Right atrium auricular region (tissue), 2 donors: ENCODE data around the gene THRB. TPM values are rescaled to one million over a fixed set of nuclear protein-coding genes. Genes with fewer than 3 reads are reported as not detected.
"Not testable (repeated sequence)": the region's sequence is repeated elsewhere in the genome, so short reads cannot be mapped to it uniquely, and the experiment has no call there.

ENCODE experiments used
- DNase-seq: peaks from one replicate; pipeline ENCODE4 v3.0.0-alpha.2; 2019; ENCODE audit warnings: low spot score
- H3K27ac ChIP-seq, 2 donors: fragments of 200-600 bp; sonication (generic); 1 replicate in 1 of 2; 2 replicates in 1 of 2; pipeline ENCODE4 v1.5.1; 2016 to 2019
- H3K27me3 ChIP-seq, 2 donors: fragments of 200-600 bp; sonication (generic); one replicate each; pipeline versions ENCODE4 v1.5.1 to v1.6.0; 2017 to 2019
- H3K36me3 ChIP-seq: fragments of 200-600 bp; sonication (generic); one replicate; pipeline ENCODE4 v1.5.1; 2016
- H3K4me1 ChIP-seq, 2 donors: fragments of 200-600 bp; sonication (generic); one replicate each; pipeline versions ENCODE4 v1.5.1 to v1.6.0; 2017 to 2019
- H3K4me3 ChIP-seq, 2 donors: fragments of 200-600 bp; sonication (generic); 1 replicate in 1 of 2; 2 replicates in 1 of 2; pipeline ENCODE4 v1.5.1; 2017 to 2019; ENCODE audit warnings: mild to moderate bottlenecking in 1 of 2, moderate library complexity in 1 of 2
- H3K9me3 ChIP-seq, 2 donors: fragments of 200-600 bp; sonication (generic); one replicate each; pipeline ENCODE4 v1.5.1; 2019
- total RNA-seq, 2 donors: library from RNA; depleted of rRNA; stranded (reverse); fragments of >200 nt; gene quantifications; one replicate each; pipeline ENCODE4 v1.1.0, GENCODE V29; 2016
- TF ChIP-seq, protein P1 (sequence below), 2 donors: fragments of 200-600 bp; sonication (generic); IDR thresholded peaks; one replicate each; pipeline ENCODE4 v1.5.1; 2019; ENCODE audit warnings: antibody characterized with exemption in 2 of 2

THRB gene
- total RNA-seq, 2 donors from 2014 or later = 4.2 to 7.0 TPM

- DNase-seq = no peak
- peaks cover 0 to 11% of the 10 kb centered on the region in 2 donors for H3K4me1 ChIP-seq
- TF ChIP-seq, protein P1, sequence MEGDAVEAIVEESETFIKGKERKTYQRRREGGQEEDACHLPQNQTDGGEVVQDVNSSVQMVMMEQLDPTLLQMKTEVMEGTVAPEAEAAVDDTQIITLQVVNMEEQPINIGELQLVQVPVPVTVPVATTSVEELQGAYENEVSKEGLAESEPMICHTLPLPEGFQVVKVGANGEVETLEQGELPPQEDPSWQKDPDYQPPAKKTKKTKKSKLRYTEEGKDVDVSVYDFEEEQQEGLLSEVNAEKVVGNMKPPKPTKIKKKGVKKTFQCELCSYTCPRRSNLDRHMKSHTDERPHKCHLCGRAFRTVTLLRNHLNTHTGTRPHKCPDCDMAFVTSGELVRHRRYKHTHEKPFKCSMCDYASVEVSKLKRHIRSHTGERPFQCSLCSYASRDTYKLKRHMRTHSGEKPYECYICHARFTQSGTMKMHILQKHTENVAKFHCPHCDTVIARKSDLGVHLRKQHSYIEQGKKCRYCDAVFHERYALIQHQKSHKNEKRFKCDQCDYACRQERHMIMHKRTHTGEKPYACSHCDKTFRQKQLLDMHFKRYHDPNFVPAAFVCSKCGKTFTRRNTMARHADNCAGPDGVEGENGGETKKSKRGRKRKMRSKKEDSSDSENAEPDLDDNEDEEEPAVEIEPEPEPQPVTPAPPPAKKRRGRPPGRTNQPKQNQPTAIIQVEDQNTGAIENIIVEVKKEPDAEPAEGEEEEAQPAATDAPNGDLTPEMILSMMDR (IDR thresholded peaks at IDR 0.05) = no peak
These were observed 75.4 kb downstream of the THRB start for GRCh38 chr3:24419067-24419791.

GRCh38 chr3:24417730-24418129, 76.9 kb downstream of the THRB start:
- no peaks in the 10 kb centered on the region for H3K27me3 ChIP-seq
- H3K4me3 ChIP-seq = no peak overlapping the region
- no peaks in the 10 kb centered on the region for H3K36me3 ChIP-seq
- peaks cover 0 to 11% of the 10 kb centered on the region in 2 donors for H3K4me1 ChIP-seq
- H3K27ac ChIP-seq = no peak overlapping the region
- no peaks in the 10 kb centered on the region for H3K9me3 ChIP-seq
- TF ChIP-seq, protein P1 (IDR thresholded peaks at IDR 0.05) = no peak
- DNase-seq = no peak

More at GRCh38 chr3:24419067-24419791, 75.4 kb downstream of the THRB start:
- Histone ChIP-seq H3K27me3 (no peaks in the 10 kb centered on the region), H3K9me3 (no peaks in the 10 kb centered on the region), H3K27ac (no peak overlapping the region), H3K4me3 (no peak overlapping the region), H3K36me3 (no peaks in the 10 kb centered on the region)

- no peaks in the 10 kb centered on the region for H3K9me3 ChIP-seq
- no peak for DNase-seq
- TF ChIP-seq, protein P1 (IDR thresholded peaks at IDR 0.05) = no peak
- no peak overlapping the region for H3K4me3 ChIP-seq
- no peaks in the 10 kb centered on the region for H3K27me3 ChIP-seq
- H3K4me1 ChIP-seq = peaks cover 0 to 11% of the 10 kb centered on the region in 2 donors
- H3K27ac ChIP-seq = no peak overlapping the region
- H3K36me3 ChIP-seq = no peaks in the 10 kb centered on the region
These were observed 78.4 kb downstream of the THRB start for GRCh38 chr3:24416224-24416623.

DNA sequence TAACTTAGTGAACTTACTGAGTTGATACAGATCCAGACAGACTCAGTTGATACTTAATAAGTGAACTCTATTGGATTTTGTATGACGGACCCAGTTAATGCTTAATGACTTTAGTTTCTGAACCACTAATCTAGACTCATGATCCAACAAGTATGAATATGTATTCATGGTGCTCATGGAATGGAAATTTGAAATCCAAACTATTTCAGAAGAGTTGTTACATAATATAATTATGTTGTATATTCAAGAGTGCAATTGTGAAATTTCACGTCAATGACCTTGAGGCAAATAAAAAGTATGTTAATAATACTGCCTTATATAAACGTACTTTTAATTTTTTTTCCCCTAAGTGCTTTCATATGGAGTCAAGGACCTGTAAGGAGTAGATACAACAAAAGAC, 78.8 kb downstream of the THRB start:
- Histone ChIP-seq H3K4me1 (peaks cover 0 to 11% of the 10 kb centered on the region in 2 donors), H3K27ac (no peak overlapping the region), H3K27me3 (no peaks in the 10 kb centered on the region), H3K9me3 (no peaks in the 10 kb centered on the region), H3K4me3 (no peak overlapping the region), H3K36me3 (no peaks in the 10 kb centered on the region)
- no peak for DNase-seq
- TF ChIP-seq, protein P1 (IDR thresholded peaks at IDR 0.05) = no peak

DNA sequence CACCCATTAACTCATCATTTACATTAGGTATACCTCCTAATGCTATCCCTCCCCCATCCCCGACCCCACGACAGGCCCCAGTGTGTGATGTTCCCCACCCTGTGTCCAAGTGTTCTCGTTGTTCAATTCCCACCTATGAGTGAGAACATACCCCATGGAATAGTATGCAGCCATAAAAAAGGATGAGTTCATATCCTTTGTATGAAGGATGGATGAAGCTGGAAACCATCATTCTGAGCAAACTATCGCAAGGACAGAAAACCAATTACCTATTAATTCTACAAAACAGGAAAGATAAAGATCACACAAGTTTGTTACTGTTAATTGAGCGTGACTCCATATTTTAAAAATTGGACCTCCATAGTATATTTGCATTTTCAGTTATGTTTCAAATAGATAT, 81.0 kb downstream of the THRB start:
- DNase-seq, H3K27me3 ChIP-seq, H3K4me3 ChIP-seq, H3K4me1 ChIP-seq, H3K27ac ChIP-seq, H3K36me3 ChIP-seq, H3K9me3 ChIP-seq: not testable (repeated sequence)

DNA sequence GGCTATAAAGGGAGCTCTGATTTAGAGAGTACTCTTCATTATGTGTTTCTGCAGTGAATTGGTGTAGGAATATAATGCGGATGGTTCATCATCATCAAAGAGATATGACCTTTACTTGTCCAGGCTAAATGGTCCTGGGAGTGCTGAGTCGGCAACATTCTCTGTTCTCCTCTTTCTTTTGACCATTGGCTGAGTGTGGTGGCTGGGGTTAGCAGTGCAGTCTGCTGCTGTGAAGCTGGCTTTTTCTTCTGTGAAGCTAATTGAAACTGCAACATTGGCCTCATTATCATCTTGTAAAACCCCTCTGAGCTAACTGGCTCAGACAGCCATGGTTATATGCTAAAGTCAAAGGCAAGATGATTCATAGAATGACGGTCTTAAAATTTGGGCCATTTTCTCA, 83.8 kb downstream of the THRB start:
- TF ChIP-seq, protein P1 (IDR thresholded peaks at IDR 0.05) = no peak
- Histone ChIP-seq H3K27me3 (no peaks in the 10 kb centered on the region), H3K4me3 (no peak overlapping the region), H3K9me3 (no peaks in the 10 kb centered on the region), H3K36me3 (no peaks in the 10 kb centered on the region), H3K4me1 (no peaks in the 10 kb centered on the region), H3K27ac (no peak overlapping the region)
- no peak for DNase-seq
